Activated naive CD4-positive, alpha-beta T cell treated with anti-CD3 and anti-CD28 coated beads, Interleukin-2, amount 50 U/mL, for 24 hours (primary cell): Measurements from ENCODE around the gene COQ10A.

Experiments
- H3K27ac Mint-ChIP-seq: one replicate; pipeline ENCODE4 v1.8.0; 2021; ENCODE audit warnings: mild to moderate bottlenecking, mixed read lengths
- H3K27me3 Mint-ChIP-seq: one replicate; pipeline ENCODE4 v1.8.0; 2021; ENCODE audit warnings: mixed read lengths
- H3K36me3 Mint-ChIP-seq: one replicate; pipeline ENCODE4 v1.8.0; 2021; ENCODE audit warnings: mixed read lengths
- H3K4me1 Mint-ChIP-seq: one replicate; pipeline ENCODE4 v1.8.0; 2021; ENCODE audit warnings: mixed read lengths
- H3K4me3 Mint-ChIP-seq: one replicate; pipeline ENCODE4 v1.8.0; 2021; ENCODE audit warnings: mild to moderate bottlenecking, mixed read lengths
- H3K9me3 Mint-ChIP-seq: one replicate; pipeline ENCODE4 v1.8.0; 2021; ENCODE audit warnings: mixed read lengths

Gene COQ10A

DNA sequence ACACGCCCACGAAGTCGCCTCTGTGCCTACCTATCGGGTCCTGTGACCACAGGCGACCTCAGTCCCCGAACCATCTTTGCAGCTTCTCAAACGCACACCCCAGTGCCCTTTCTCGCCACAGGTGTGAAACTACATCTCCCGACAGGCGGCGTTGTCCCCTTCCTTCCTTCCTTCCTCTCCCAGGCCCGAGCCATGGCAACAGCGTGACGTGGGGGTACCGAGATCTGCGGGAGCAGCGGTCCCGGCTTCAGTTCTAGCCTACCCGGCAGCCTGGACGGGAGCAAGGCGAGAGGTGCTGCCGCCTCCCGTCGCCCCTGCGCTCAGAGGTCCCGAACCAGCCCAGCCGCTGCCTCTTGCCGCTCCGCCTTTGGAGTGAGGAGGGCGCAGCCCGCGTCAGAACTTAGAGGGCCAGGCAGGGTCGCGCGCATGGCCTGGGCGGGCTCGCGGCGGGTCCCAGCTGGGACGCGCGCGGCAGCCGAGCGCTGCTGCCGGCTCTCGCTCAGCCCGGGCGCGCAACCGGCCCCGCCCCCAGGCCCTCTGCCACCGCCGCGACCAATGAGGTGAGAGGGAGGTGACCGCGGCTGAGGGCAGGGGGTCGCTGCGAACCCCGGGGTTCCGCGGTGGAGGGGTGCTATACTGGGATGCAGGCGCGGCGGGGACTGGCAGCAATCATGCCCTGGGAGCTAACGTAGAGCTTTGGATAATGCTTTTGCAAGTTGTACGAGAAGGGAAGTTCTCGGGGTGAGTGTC lies at the start of gene COQ10A:
Gene COQ10A, plus strand, starts transcription at position 250 of the 750 bp plus-strand sequence. Its CDS starts 177 bp downstream, at position 427.
- no peaks in the 10 kb centered on the region for H3K9me3 Mint-ChIP-seq
- no peaks in the 10 kb centered on the region for H3K27me3 Mint-ChIP-seq
- peaks cover 3% of the 10 kb centered on the region for H3K36me3 Mint-ChIP-seq
- peaks cover 22% of the 10 kb centered on the region for H3K4me1 Mint-ChIP-seq
- peak within 1 kb of the TSS; percentile 83 for H3K27ac Mint-ChIP-seq
- H3K4me3 Mint-ChIP-seq, result peak within 1 kb of the TSS; percentile 93

DNA sequence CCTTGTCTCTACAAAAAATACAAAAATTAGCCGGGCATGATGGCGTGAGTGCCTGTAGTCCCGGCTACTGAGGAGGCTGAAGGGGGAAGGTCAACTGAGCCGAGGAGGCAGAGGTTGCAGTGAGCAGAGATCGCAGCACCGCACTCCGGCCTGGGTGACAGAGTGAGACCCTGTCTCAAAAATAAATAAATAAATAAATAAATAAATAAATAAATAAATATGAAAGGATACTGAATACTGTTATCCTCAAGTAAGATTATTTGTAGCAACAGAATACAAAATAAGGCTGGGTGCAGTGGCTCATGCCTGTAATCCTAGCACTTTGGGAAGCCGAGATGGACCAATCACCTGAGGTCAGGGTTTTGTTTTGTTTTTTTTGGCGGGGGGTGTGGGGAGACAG lies 46.9 kb upstream of the COQ10A start:
- H3K4me3 Mint-ChIP-seq, result peak overlapping the region; percentile 30

DNA sequence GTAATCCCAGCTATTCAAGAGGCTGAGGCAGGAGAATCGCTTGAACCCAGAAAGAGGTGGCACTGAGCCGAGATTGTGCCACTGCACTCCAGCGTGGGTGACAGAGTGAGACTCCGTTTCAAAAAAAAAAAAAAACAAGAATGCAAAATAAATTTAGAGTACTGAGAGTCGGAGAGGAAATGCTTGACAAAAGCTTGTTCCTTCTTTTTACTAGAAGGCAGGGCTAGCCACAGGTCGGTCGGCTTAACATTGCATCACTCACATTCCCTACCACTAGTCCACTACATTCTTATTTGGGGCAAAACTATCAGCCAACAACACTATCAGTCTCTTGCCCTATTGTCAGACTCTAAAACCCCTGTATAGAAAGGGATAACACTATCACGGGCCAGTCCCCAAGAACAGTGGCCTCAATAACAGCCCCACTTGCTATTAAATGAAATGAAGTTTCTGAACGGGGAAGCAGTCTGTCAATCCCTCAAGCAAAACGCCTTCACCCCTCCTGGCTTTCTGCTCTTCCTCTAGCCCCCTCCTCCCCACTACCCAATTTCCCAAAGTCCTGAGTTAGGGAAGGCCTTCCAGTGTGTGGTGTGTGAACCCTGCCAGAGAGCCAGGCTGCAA lies 46.0 kb upstream of the COQ10A start:
- Mint-ChIP-seq H3K4me1 (peaks cover 50% of the 10 kb centered on the region), H3K9me3 (no peaks in the 10 kb centered on the region), H3K27ac (peak overlapping the region; percentile 99), H3K4me3 (peak overlapping the region; percentile 97), H3K36me3 (no peaks in the 10 kb centered on the region), H3K27me3 (no peaks in the 10 kb centered on the region)

More for the DNA sequence above, 46.9 kb upstream of the COQ10A start:
- no peaks in the 10 kb centered on the region for H3K27me3 Mint-ChIP-seq
- H3K9me3 Mint-ChIP-seq, result no peaks in the 10 kb centered on the region
- H3K27ac Mint-ChIP-seq, result no peak overlapping the region
- H3K4me1 Mint-ChIP-seq, result peaks cover 48% of the 10 kb centered on the region
- peaks cover 4% of the 10 kb centered on the region for H3K36me3 Mint-ChIP-seq

DNA sequence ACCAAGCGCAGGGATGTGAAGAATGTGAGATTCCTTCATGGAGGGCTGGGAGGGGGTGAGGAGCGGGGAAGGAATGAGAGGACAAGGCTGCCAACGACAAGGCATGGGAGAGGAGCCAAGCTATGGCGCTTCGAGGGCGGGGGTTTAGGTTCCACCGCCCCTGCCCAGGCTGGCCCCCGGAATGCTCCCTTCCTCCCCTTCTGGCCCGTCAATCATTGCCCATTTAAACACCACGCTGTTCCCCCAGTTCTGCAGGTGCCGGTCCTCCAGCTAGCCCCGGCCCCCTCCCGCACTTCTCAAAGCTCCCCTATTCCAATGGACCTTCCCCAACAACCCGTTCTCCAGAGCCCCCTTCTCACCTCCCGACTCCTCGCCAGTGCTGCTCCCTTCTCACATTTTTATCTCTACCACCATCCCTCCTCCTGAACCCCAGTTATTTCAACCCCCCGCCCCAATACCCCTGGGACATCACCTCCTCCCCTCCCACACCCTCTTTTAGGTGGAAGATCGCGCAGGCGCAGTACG lies 45.4 kb upstream of the COQ10A start:
- Mint-ChIP-seq H3K27ac (peak overlapping the region; percentile 99), H3K36me3 (peaks cover 1% of the 10 kb centered on the region), H3K27me3 (no peaks in the 10 kb centered on the region), H3K4me1 (peaks cover 46% of the 10 kb centered on the region), H3K4me3 (peak overlapping the region; percentile 97), H3K9me3 (no peaks in the 10 kb centered on the region)

DNA sequence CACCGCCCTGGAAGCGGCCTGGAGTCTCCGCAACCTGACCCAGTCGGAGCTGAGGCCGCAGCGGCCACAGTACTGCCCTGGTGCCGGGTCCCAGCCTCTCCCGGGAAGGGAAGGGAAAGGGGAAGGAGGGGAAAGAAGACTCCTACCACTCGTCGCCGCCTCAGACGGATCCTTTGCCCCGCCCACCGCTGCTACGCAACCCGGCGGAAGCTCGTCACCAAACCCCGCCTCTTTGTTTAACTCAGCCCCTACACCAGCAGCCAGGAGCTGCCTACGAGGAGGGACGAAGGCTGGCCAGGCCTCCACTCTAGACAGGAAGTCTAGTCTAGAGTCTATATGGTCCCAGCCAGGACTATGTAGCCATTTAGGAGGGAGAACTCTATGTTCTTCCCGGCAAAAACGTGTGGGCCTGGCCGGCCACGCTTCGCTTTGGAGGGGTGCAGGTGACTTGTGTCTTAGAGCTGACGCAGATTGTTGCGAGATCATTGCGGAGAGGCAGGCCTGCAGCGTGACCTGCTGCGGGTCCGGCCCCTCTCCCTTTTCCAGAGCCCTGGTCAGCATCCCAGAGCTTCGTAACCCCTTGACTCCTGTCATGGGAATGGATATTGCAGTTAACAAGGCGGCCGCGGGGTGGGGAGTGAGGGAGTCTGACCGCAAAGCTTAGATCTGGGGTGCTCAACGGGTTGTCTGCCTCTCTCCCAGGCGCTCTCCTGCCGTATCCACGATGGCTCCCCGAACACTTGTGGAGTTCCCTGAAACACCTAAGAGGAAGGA lies 44.8 kb upstream of the COQ10A start, which contains the start of gene RNF41:
Gene RNF41, minus strand, starts transcription at position 166 of the 774 bp plus-strand sequence. CDS start 7,875 bp downstream, outside the sequence.
- Mint-ChIP-seq H3K27ac (peak within 1 kb of the TSS; percentile 99), H3K4me3 (peak within 1 kb of the TSS; percentile 97), H3K9me3 (no peaks in the 10 kb centered on the region), H3K27me3 (no peaks in the 10 kb centered on the region), H3K36me3 (peaks cover 2% of the 10 kb centered on the region), H3K4me1 (peaks cover 42% of the 10 kb centered on the region)

DNA sequence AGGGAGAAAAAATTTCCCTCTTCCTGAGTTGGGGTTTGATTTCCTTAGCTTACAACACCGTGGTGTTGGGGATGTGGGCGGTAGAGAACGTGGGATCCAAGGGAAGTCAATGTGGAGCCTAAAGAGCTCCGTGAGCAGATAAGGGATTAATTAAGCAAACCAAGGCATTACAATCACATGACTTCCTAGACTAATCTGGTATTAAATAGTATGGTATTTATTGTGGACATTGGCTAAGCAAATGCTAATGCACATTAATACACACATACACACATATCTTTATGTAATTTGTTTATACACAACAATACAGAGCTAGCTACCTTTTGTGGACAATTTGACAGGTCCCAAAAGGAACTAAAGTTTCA lies 44.2 kb upstream of the COQ10A start:
- peak overlapping the region; percentile 97 for H3K4me3 Mint-ChIP-seq
- peak overlapping the region; percentile 99 for H3K27ac Mint-ChIP-seq
- H3K27me3 Mint-ChIP-seq, result no peaks in the 10 kb centered on the region
- H3K4me1 Mint-ChIP-seq, result peaks cover 42% of the 10 kb centered on the region
- H3K36me3 Mint-ChIP-seq, result peaks cover 2% of the 10 kb centered on the region
- H3K9me3 Mint-ChIP-seq, result no peaks in the 10 kb centered on the region

DNA sequence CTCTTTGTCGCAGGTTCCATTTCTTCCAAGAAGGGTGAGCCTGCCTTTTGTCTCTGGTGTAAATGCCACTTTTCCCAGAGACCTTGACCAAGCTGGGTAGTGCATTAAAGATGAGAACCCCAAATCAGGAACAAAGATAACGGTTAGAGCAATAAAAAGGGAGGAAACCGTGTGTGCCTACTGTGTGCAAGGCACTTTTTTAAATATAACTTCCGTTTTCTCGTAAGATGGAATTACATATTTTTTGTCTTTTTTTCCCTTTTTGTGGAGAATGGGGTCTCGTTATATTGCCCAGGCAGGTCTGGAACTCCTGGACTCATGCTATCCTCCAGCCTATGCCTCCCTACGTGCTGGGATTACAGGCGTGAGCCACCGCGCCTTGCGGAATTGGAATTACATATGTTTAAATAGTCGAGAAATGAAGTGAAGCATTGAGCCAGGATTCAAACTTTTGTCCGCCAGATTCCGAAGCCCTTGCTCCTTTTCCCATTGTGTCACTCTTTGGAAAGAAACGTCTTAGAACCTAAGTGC lies 43.1 kb upstream of the COQ10A start:
- H3K4me3 Mint-ChIP-seq, result peak overlapping the region; percentile 97
- no peaks in the 10 kb centered on the region for H3K27me3 Mint-ChIP-seq
- H3K27ac Mint-ChIP-seq, result peak overlapping the region; percentile 85
- no peaks in the 10 kb centered on the region for H3K9me3 Mint-ChIP-seq
- H3K36me3 Mint-ChIP-seq, result peaks cover 2% of the 10 kb centered on the region
- H3K4me1 Mint-ChIP-seq, result peaks cover 42% of the 10 kb centered on the region

DNA sequence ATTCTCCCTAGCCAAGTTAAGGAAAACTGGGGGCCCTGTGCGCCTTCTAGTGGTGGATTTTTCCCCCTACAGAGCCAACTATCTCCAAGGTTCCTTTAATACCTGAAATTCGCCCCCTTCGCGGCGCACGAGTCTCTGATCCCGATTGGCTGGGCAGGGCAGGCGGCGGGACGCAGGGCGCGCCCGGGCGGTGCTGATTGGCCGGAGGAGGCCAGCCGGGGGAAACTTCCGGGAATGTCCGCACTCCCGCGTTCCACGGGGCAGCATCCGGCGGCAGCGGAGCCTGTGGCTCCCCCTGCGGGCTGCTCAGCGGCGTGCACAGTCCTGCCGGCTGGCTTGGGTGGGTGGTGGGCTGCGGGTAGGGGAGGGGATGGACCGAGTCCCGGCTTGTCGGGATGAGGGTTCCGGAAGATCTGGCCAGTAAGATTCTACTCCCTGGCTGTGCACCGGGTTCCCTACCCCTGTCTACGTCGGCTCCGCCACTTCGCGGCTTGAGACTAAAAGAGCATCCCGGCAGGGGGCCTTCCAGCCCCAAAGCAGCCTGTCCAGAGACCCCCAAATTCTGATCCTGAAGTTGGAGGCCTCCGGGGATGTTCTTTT lies 42.5 kb upstream of the COQ10A start, which contains the start of gene NABP2:
Gene NABP2, plus strand, starts transcription at position 241 of the 600 bp plus-strand sequence. CDS start 515 bp downstream, outside the sequence.
- peaks cover 2% of the 10 kb centered on the region for H3K36me3 Mint-ChIP-seq
- no peaks in the 10 kb centered on the region for H3K27me3 Mint-ChIP-seq
- peak within 1 kb of the TSS; percentile 85 for H3K27ac Mint-ChIP-seq
- H3K9me3 Mint-ChIP-seq, result no peaks in the 10 kb centered on the region
- peak within 1 kb of the TSS; percentile 97 for H3K4me3 Mint-ChIP-seq
- H3K4me1 Mint-ChIP-seq, result peaks cover 42% of the 10 kb centered on the region

DNA sequence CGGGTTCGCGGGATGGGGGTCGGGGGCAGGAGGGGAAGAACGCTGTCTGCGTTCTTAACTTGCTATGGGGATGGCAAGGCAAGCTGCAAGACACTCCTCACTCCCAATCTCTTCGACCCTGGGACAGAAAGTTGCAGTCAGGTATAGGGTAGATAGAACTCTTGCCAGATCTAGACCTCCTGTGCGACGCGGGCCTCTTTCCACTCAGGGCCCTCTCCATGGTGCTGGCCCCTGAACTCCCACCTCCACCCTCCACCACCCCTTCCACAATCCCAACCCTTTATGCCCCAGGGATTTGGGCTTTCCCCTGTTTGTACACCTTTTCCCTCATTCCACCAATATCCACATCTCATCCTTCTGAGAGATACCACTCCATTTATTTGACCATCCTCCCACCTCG lies 41.8 kb upstream of the COQ10A start:
- peak overlapping the region; percentile 85 for H3K27ac Mint-ChIP-seq

DNA sequence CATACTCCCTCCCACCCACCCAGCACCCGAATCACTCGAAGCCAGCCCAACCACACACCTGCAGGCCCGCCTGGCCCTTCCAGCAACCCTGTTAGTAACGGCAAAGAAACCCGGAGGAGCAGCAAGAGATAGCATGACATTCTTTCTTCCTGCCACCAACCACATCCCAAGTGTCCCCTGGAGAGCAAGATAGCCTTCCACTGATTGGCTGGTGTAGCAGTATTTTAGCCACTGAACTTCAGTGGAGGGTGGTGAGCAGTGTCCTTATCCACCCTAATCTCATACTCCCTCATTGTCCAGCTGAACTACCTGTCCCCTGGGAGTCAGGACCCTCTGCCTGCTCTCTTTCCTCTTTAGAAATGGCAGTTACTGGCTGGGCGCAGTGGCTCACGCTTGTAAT lies 37.7 kb upstream of the COQ10A start:
- Mint-ChIP-seq H3K4me1 (peaks cover 11% of the 10 kb centered on the region), H3K9me3 (no peaks in the 10 kb centered on the region), H3K36me3 (peaks cover 2% of the 10 kb centered on the region), H3K27me3 (no peaks in the 10 kb centered on the region), H3K4me3 (no peak overlapping the region), H3K27ac (no peak overlapping the region)

More for the DNA sequence above, 41.8 kb upstream of the COQ10A start:
- Mint-ChIP-seq H3K9me3 (no peaks in the 10 kb centered on the region), H3K4me3 (peak overlapping the region; percentile 97), H3K36me3 (peaks cover 2% of the 10 kb centered on the region), H3K4me1 (peaks cover 42% of the 10 kb centered on the region), H3K27me3 (no peaks in the 10 kb centered on the region)

DNA sequence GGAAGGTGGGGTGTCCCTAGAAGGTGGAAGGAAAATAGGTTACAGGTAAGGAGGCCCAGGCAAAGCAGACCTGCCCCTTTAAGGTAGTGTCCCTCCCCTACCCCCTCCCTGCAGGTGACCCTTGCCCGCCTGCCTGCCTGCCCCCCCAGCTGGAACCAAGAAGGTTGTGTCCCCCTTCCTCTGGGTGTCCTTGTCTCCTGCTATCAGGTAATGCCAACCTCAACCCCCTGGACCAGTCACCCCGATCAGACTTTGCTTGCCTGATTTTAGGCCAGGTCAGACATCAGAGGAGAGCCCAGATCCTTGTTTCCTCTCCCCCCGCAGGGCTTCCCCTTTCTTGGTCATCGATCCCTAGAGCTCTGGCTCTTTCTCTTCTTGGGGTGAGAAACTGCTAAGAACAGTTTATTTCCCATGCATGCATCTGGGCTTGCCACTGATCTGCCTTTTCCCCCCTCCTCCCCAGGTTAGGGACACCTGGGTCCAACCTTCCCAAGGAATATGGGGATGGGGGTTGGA lies 36.8 kb upstream of the COQ10A start, which contains the start of gene SLC39A5:
Gene SLC39A5, plus strand, starts transcription at position 136 of the 516 bp plus-strand sequence. CDS start 1,224 bp downstream, outside the sequence.
- no peaks in the 10 kb centered on the region for H3K9me3 Mint-ChIP-seq
- peaks cover 2% of the 10 kb centered on the region for H3K36me3 Mint-ChIP-seq
- peaks cover 6% of the 10 kb centered on the region for H3K4me1 Mint-ChIP-seq
- no peak within 1 kb of the TSS for H3K4me3 Mint-ChIP-seq
- no peaks in the 10 kb centered on the region for H3K27me3 Mint-ChIP-seq
- no peak within 1 kb of the TSS for H3K27ac Mint-ChIP-seq

DNA sequence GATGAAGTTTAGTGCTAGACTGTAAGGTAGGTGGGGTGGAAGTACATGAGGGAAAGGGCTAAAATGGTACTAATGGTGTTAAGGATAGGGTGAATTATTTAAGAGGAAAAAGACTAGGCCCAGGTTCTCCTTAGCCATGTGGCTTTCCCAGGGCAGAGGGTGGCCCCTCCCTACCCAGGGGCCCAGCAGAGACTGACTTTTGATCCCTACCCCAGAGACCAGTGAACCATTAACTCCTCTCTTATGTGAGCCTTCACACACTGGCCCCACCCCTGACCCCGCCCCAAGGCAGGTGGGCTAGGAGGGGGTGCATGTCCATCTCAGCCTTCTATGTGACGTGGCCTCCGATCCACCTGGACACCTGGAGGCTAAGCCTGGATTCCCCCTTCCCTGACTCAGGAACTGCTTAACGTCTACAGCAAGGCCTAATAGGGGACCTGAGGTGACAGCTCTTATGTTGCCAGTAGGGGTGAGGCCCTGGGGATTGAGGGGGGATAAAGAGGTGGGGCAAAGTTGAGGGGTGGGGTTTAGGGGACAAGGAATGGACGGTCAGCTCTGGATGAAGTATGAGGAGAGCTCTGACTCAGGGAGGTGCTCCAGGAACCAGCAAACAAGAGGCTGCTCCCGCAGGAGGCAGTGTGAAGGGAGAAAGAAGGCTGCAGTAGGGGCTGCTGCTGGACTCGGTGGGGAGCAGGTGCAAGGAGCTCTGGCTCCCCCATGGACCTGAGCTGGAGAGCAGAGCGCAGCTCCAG lies 36.1 kb upstream of the COQ10A start:
- Mint-ChIP-seq H3K4me1 (no peaks in the 10 kb centered on the region), H3K9me3 (no peaks in the 10 kb centered on the region), H3K4me3 (no peak overlapping the region), H3K27me3 (no peaks in the 10 kb centered on the region), H3K27ac (no peak overlapping the region), H3K36me3 (peaks cover 2% of the 10 kb centered on the region)

DNA sequence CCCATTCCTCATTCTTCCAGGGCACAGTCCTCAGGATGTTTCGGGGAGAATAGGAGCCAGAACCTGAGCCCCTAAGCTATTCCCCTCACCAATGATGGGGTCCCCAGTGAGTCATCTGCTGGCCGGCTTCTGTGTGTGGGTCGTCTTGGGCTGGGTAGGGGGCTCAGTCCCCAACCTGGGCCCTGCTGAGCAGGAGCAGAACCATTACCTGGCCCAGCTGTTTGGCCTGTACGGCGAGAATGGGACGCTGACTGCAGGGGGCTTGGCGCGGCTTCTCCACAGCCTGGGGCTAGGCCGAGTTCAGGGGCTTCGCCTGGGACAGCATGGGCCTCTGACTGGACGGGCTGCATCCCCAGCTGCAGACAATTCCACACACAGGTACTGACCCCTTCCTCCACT lies 35.6 kb upstream of the COQ10A start:
- Mint-ChIP-seq H3K9me3 (no peaks in the 10 kb centered on the region), H3K27me3 (no peaks in the 10 kb centered on the region), H3K36me3 (peaks cover 2% of the 10 kb centered on the region), H3K4me3 (no peak overlapping the region), H3K4me1 (no peaks in the 10 kb centered on the region), H3K27ac (no peak overlapping the region)
